BJ (cell line): ENCODE results near the gene GUF1. TPM values are rescaled to one million over a fixed set of nuclear protein-coding genes. Genes with fewer than 3 reads are reported as not detected.

Experiments
- CTCF ChIA-PET: fragments of 350-600 bp; formaldehyde crosslinking; extraction: SDS; loops from one replicate; lab custom pipeline; 2021; ENCODE audit warnings: antibody characterized with exemption, inconsistent platforms; lab: Yijun Ruan, JAX
- POLR2A ChIA-PET: fragments of 300-600 bp; sonication (Branson Sonifier 250); formaldehyde crosslinking; extraction: SDS; loops from one replicate; lab custom pipeline; 2021; ENCODE audit warnings: antibody characterized with exemption; lab: Charles Lee
- DNase-seq: peaks from one replicate; pipeline ENCODE4 v3.0.0-alpha.2; 2011; ENCODE audit warnings: low read depth
- H3K27me3 ChIP-seq: 2 replicates; pipeline ENCODE4 v1.6.0; 2011; ENCODE audit warnings: low read length; ENCODE audit not compliant: control insufficient read depth, insufficient read depth
- H3K36me3 ChIP-seq: 2 replicates; pipeline ENCODE4 v1.5.1; 2011; ENCODE audit warnings: low read length; ENCODE audit not compliant: control insufficient read depth, insufficient read depth
- H3K4me3 ChIP-seq: 2 replicates; pipeline ENCODE4 v1.5.1; 2011; ENCODE audit warnings: low read depth, mild to moderate bottlenecking, control low read depth, low read length
- CTCF ChIP-seq: IDR thresholded peaks from 2 replicates; pipeline ENCODE4 v1.5.1; 2011; ENCODE audit warnings: low read depth, mild to moderate bottlenecking, control low read depth, inconsistent platforms, low read length, moderate library complexity; ENCODE audit not compliant: insufficient read depth
- polyA plus RNA-seq: library from polyadenylated mRNA; depleted of rRNA; stranded (reverse); fragments of >200 nt; gene quantifications from 2 replicates; pipeline ENCODE4 v1.2.3, GENCODE V29; 2011

The GUF1 gene
- polyA plus RNA-seq, 1 experiment, result 6.5 TPM

- H3K36me3 ChIP-seq, result no peaks in the 10 kb centered on the region
- H3K4me3 ChIP-seq, result no peak overlapping the region
- ChIA-PET POLR2A (no interaction called here), CTCF (no interaction called here)
- no peak for DNase-seq
- no peak for TF ChIP-seq CTCF
- H3K27me3 ChIP-seq, result no peaks in the 10 kb centered on the region
Observed at GRCh38 chr4:44662623-44663005, 15.6 kb upstream of the GUF1 start.

- Histone ChIP-seq H3K4me3 (no peak overlapping the region), H3K36me3 (no peaks in the 10 kb centered on the region), H3K27me3 (no peaks in the 10 kb centered on the region)
- CTCF ChIA-PET, result no interaction called here
- POLR2A ChIA-PET, result no interaction called here
- TF ChIP-seq CTCF, result no peak
- no peak for DNase-seq
Observed at GRCh38 chr4:44663539-44664263, 14.5 kb upstream of the GUF1 start.

GRCh38 chr4:44668526-44668925 lies 9.7 kb upstream of the GUF1 start:
- Histone ChIP-seq H3K4me3 (no peak overlapping the region), H3K36me3 (no peaks in the 10 kb centered on the region), H3K27me3 (no peaks in the 10 kb centered on the region)
- no peak for TF ChIP-seq CTCF
- no peak for DNase-seq
- ChIA-PET CTCF (interaction anchor here (1.2 kb wide), 1 partner anchor 14 kb away, joined by 3 read pairs; no protein-coding TSS in a partner anchor), POLR2A (interaction anchor here (0.5 kb wide), 1 partner anchor 19 kb away, joined by 5 read pairs; no protein-coding TSS in a partner anchor)

- POLR2A ChIA-PET, result no interaction called here
- Histone ChIP-seq H3K4me3 (no peak overlapping the region), H3K36me3 (no peaks in the 10 kb centered on the region), H3K27me3 (no peaks in the 10 kb centered on the region)
- DNase-seq, result no peak
- CTCF ChIA-PET, result no interaction called here
- no peak for TF ChIP-seq CTCF
Observed at GRCh38 chr4:44670506-44671199, 7.6 kb upstream of the GUF1 start.

GRCh38 chr4:44671636-44672035 lies 6.6 kb upstream of the GUF1 start:
- DNase-seq, result no peak
- Histone ChIP-seq H3K36me3 (no peaks in the 10 kb centered on the region), H3K4me3 (no peak overlapping the region), H3K27me3 (no peaks in the 10 kb centered on the region)
- ChIA-PET POLR2A (no interaction called here), CTCF (no interaction called here)
- no peak for TF ChIP-seq CTCF
